CD8-positive, alpha-beta memory T cell (primary cell): ENCODE measurements around the gene BCAR3. TPM values are rescaled to one million over a fixed set of nuclear protein-coding genes. Genes with fewer than 3 reads are reported as not detected.

Source experiments
- CTCF ChIA-PET: fragments of 350-600 bp; sonication (Branson Sonifier 250); formaldehyde crosslinking; loops from one replicate; lab custom pipeline; 2021; ENCODE audit warnings: antibody characterized with exemption; lab: Charles Lee
- POLR2A ChIA-PET: fragments of 350-600 bp; sonication (Branson Sonifier 250); formaldehyde crosslinking; loops from one replicate; lab custom pipeline; 2021; ENCODE audit warnings: antibody characterized with exemption; lab: Charles Lee
- DNase-seq, 5 donors: peaks; one replicate each; pipeline versions ENCODE4 v3.0.0 to v3.0.0-alpha.2; 2020 to 2022; ENCODE audit warnings: mixed read lengths in 1 of 5
- H3K27ac ChIP-seq: one replicate; pipeline ENCODE4 v1.7.0; 2013; ENCODE audit warnings: low read depth, mild to moderate bottlenecking, low read length, moderate library complexity
- H3K27me3 ChIP-seq: 2 replicates; pipeline ENCODE4 v1.7.0; 2013; ENCODE audit warnings: low read length, mild to moderate bottlenecking; ENCODE audit not compliant: insufficient read depth, poor library complexity, severe bottlenecking
- H3K36me3 ChIP-seq: 2 replicates; pipeline ENCODE4 v1.7.0; 2013; ENCODE audit warnings: mild to moderate bottlenecking, low read length, moderate library complexity; ENCODE audit not compliant: insufficient read depth
- H3K4me1 ChIP-seq: 2 replicates; pipeline ENCODE4 v1.7.0; 2013; ENCODE audit warnings: mild to moderate bottlenecking, low read length, moderate library complexity; ENCODE audit not compliant: insufficient read depth
- H3K4me3 ChIP-seq: 2 replicates; pipeline ENCODE4 v1.7.0; 2013; ENCODE audit warnings: mild to moderate bottlenecking, low read length
- H3K9me3 ChIP-seq: 2 replicates; pipeline ENCODE4 v1.7.0; 2013; ENCODE audit warnings: mild to moderate bottlenecking, low read length
- H3K27ac Mint-ChIP-seq, 8 donors: one replicate each; pipeline ENCODE4 v1.8.0; 2020 to 2021; ENCODE audit warnings: mixed read lengths in 8 of 8, mild to moderate bottlenecking in 6 of 8, inconsistent platforms in 3 of 8, moderate library complexity in 3 of 8
- H3K27me3 Mint-ChIP-seq, 2 donors: one replicate each; pipeline ENCODE4 v1.8.0; 2020 to 2021; ENCODE audit warnings: mixed read lengths in 2 of 2, mild to moderate bottlenecking in 1 of 2, moderate library complexity in 1 of 2
- H3K36me3 Mint-ChIP-seq, 3 donors: one replicate each; pipeline ENCODE4 v1.8.0; 2020 to 2021; ENCODE audit warnings: mixed read lengths in 3 of 3, inconsistent platforms in 1 of 3, mild to moderate bottlenecking in 1 of 3
- H3K4me1 Mint-ChIP-seq, 3 donors: one replicate each; pipeline ENCODE4 v1.8.0; 2020 to 2021; ENCODE audit warnings: mixed read lengths in 3 of 3, inconsistent platforms in 1 of 3, mild to moderate bottlenecking in 1 of 3
- H3K4me3 Mint-ChIP-seq, 7 donors: one replicate each; pipeline ENCODE4 v1.8.0; 2020 to 2021; ENCODE audit warnings: mixed read lengths in 7 of 7, mild to moderate bottlenecking in 6 of 7, moderate library complexity in 4 of 7, inconsistent platforms in 2 of 7
- H3K9me3 Mint-ChIP-seq, 5 donors: one replicate each; pipeline ENCODE4 v1.8.0; 2020 to 2022; ENCODE audit warnings: mixed read lengths in 5 of 5, mild to moderate bottlenecking in 3 of 5, moderate library complexity in 2 of 5, inconsistent platforms in 1 of 5
- polyA plus RNA-seq: library from polyadenylated mRNA; unstranded; fragments of 300-500 nt; fragmentation: Illumina TruSeq; gene quantifications from one replicate; pipeline ENCODE4 v1.2.3, GENCODE V29; 2021
- total RNA-seq, 2 experiments: library from RNA; stranded (reverse); gene quantifications; one replicate each; pipeline ENCODE4 v1.2.3, GENCODE V29; 2021

The BCAR3 gene
- total and polyA plus RNA-seq, 3 experiments from 2014 or later, result 0.32 to 0.77 (median 0.62) TPM

- Mint-ChIP-seq H3K9me3 (no peaks in the 10 kb centered on the region), H3K4me1 (peaks cover 15 to 25% (median 23%) of the 10 kb centered on the region in 3 donors), H3K4me3 (no peak overlapping the region), H3K36me3 (no peaks in the 10 kb centered on the region), H3K27ac (peak overlapping the region in 1 of 8 donors; percentile 11), H3K27me3 (peaks cover 1 to 5% of the 10 kb centered on the region in 2 donors)
- Histone ChIP-seq H3K4me3 (no peak overlapping the region), H3K27ac (no peak overlapping the region), H3K4me1 (peaks cover 8% of the 10 kb centered on the region), H3K9me3 (no peaks in the 10 kb centered on the region), H3K27me3 (no peaks in the 10 kb centered on the region), H3K36me3 (no peaks in the 10 kb centered on the region)
- no peak for DNase-seq
- POLR2A ChIA-PET, result no interaction called here
- CTCF ChIA-PET, result interaction anchor here (0.8 to 1.5 kb wide), 5 partner anchors 11 to 313 kb away, joined by 3 to 5 read pairs (median 4); no protein-coding TSS in a partner anchor
Measured at GRCh38 chr1:93617670-93618499, 63.8 kb downstream of the BCAR3 start.

- ChIA-PET POLR2A (no interaction called here), CTCF (interaction anchor here (1.5 kb wide), 1 partner anchor 12 kb away, joined by 4 read pairs; no protein-coding TSS in a partner anchor)
- H3K4me3 Mint-ChIP-seq, result no peak overlapping the region
- DNase-seq, result no peak
- Histone ChIP-seq H3K27ac (no peak overlapping the region), H3K27me3 (no peaks in the 10 kb centered on the region), H3K9me3 (no peaks in the 10 kb centered on the region), H3K36me3 (no peaks in the 10 kb centered on the region), H3K4me3 (no peak overlapping the region), H3K4me1 (peaks cover 8% of the 10 kb centered on the region)
- H3K4me1 Mint-ChIP-seq, result peaks cover 15 to 25% (median 23%) of the 10 kb centered on the region in 3 donors
- no peaks in the 10 kb centered on the region for H3K36me3 Mint-ChIP-seq
- H3K9me3 Mint-ChIP-seq, result no peaks in the 10 kb centered on the region
- peak overlapping the region in 1 of 8 donors; percentile 11 for H3K27ac Mint-ChIP-seq
- H3K27me3 Mint-ChIP-seq, result peaks cover under 1 to 5% of the 10 kb centered on the region in 2 donors
Measured at GRCh38 chr1:93616996-93617669, 64.5 kb downstream of the BCAR3 start.

DNA sequence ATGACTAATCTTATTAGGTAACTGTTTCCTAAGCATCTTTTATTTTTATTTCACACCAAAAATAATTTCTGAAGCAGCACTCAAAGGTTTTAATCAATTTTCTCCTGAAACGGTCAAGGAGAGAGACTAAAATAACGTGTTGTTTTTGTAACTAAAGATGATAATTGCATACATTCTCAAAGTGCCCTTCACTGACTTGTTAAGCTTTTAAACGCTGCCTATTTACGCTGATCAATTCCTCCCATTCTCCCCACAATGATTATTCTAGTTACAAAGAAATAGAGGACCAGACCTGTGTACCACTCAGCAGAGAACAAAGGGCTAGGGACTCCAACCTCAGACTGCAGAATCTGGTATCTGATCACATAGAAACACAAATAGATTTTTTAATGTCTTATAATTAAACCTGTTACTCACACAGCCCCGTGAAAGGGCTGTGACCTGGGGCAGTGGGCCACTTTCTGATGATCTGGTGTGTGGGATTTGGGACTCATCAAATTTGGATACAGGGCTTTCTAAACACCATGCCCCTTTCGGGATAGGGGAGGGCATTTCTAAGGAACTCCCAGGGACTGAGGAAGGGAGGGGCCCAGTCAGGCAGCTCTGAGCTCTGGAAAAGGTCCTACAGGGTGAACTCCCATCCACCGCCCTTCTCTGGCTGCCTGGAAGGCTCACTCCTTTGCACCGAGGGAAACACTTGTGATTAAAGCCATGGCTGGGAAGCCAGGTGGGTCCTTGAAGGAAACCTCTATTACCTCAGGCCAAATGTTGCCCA lies 65.2 kb downstream of the BCAR3 start:
- Mint-ChIP-seq H3K4me3 (no peak overlapping the region), H3K9me3 (no peaks in the 10 kb centered on the region), H3K4me1 (peaks cover 15 to 25% (median 23%) of the 10 kb centered on the region in 3 donors), H3K36me3 (no peaks in the 10 kb centered on the region), H3K27me3 (peaks cover 0 to 2% of the 10 kb centered on the region in 2 donors), H3K27ac (peak overlapping the region in 5 of 8 donors; percentile 45 to 92 (median 53))
- POLR2A ChIA-PET, result no interaction called here
- H3K27ac ChIP-seq, result no peak overlapping the region
- no peaks in the 10 kb centered on the region for H3K9me3 ChIP-seq
- no peak for DNase-seq
- peaks cover 8% of the 10 kb centered on the region for H3K4me1 ChIP-seq
- H3K27me3 ChIP-seq, result no peaks in the 10 kb centered on the region
- H3K36me3 ChIP-seq, result no peaks in the 10 kb centered on the region
- H3K4me3 ChIP-seq, result no peak overlapping the region
- CTCF ChIA-PET, result interaction anchor here (1.4 to 1.5 kb wide), 2 partner anchors 13 to 229 kb away, joined by 3 to 4 read pairs; no protein-coding TSS in a partner anchor

DNA sequence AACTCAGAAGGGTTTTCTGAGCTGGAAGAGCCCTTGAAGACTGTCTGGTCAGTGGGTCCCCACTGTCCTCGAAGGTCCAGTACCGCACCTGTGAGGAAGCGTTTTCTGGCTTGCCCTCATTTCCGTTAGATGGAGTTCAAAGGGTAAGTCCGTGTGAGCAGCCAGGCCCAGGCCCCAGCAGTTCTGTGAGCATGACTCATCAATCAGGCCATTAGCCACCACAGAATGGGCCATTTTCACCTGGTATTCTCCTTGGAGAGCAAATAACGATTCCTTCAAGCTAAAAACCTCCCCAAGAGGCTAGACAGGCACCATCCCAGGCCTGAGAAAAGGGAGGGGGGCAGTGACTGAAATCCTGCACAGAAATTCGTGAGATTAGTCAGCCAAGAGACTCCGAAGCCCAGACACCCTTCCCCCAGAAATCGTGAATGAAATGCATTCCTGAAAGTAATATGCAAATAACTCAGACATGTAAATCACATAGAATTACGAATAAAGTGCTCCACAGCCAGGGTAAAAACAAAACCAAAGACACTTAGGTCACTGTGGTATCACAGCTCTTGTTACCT lies 66.0 kb downstream of the BCAR3 start:
- Mint-ChIP-seq H3K4me3 (peak overlapping the region in 6 of 7 donors; percentile 26 to 79 (median 62)), H3K4me1 (peaks cover 15 to 25% (median 23%) of the 10 kb centered on the region in 3 donors), H3K27me3 (no peaks in the 10 kb centered on the region), H3K9me3 (no peaks in the 10 kb centered on the region), H3K27ac (peak overlapping the region; percentile 25 to 92 (median 86)), H3K36me3 (no peaks in the 10 kb centered on the region)
- Histone ChIP-seq H3K4me3 (no peak overlapping the region), H3K4me1 (peaks cover 8% of the 10 kb centered on the region), H3K9me3 (no peaks in the 10 kb centered on the region), H3K36me3 (no peaks in the 10 kb centered on the region), H3K27me3 (no peaks in the 10 kb centered on the region), H3K27ac (no peak overlapping the region)
- ChIA-PET POLR2A (no interaction called here), CTCF (interaction anchor here (1.4 kb wide), 1 partner anchor 230 kb away, joined by 3 read pairs; no protein-coding TSS in a partner anchor)
- no peak for DNase-seq

DNA sequence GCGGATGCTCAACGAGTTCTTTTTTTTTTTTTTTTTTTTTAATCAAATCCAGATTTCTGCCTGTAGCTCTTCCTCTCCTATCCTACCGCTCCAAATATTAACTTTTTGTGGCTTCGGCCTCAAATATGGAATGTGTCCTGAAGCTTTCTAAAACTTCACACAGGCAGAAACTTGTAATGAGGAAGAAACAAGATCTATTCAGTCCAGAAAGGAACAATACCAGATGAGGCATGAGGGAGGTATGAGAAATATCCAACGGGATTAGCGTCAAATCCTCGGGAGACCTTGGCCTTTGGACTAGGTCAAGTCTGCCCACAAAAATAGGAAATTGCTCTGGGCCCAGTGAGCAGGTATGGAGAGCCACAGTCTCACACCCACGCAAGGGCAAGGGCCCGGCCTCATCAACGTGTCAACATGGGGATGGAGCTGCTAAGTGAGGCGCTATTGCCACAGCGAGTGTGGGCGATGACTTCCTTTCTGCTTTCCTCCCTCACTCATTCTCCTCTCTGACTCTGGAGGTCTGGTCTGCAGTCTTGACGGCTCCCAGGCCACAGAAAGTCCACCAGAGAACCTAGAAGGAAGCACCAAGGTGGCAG lies 66.6 kb downstream of the BCAR3 start:
- Mint-ChIP-seq H3K4me3 (peak overlapping the region in 6 of 7 donors; percentile 26 to 79 (median 62)), H3K27me3 (no peaks in the 10 kb centered on the region), H3K27ac (peak overlapping the region in 7 of 8 donors; percentile 46 to 92 (median 87)), H3K4me1 (peaks cover 15 to 25% (median 23%) of the 10 kb centered on the region in 3 donors), H3K36me3 (no peaks in the 10 kb centered on the region), H3K9me3 (no peaks in the 10 kb centered on the region)
- POLR2A ChIA-PET, result no interaction called here
- Histone ChIP-seq H3K4me3 (no peak overlapping the region), H3K9me3 (no peaks in the 10 kb centered on the region), H3K36me3 (no peaks in the 10 kb centered on the region), H3K27ac (no peak overlapping the region), H3K27me3 (no peaks in the 10 kb centered on the region), H3K4me1 (peaks cover 8% of the 10 kb centered on the region)
- CTCF ChIA-PET, result interaction anchor here (0.9 to 1.4 kb wide), 2 partner anchors 17 to 231 kb away, joined by 3 read pairs; no protein-coding TSS in a partner anchor
- no peak for DNase-seq

GRCh38 chr1:93614541-93614940 lies 67.1 kb downstream of the BCAR3 start:
- Histone ChIP-seq H3K9me3 (no peaks in the 10 kb centered on the region), H3K4me1 (peaks cover 8% of the 10 kb centered on the region), H3K27ac (no peak overlapping the region), H3K4me3 (no peak overlapping the region), H3K27me3 (no peaks in the 10 kb centered on the region), H3K36me3 (no peaks in the 10 kb centered on the region)
- peak overlapping the region in 3 of 7 donors; percentile 6 to 41 (median 19) for H3K4me3 Mint-ChIP-seq
- no peaks in the 10 kb centered on the region for H3K27me3 Mint-ChIP-seq
- peak overlapping the region in 5 of 8 donors; percentile 32 to 90 (median 43) for H3K27ac Mint-ChIP-seq
- CTCF ChIA-PET, result interaction anchor here (0.9 kb wide), 1 partner anchor 18 kb away, joined by 3 read pairs; no protein-coding TSS in a partner anchor
- H3K36me3 Mint-ChIP-seq, result no peaks in the 10 kb centered on the region
- peaks cover 15 to 25% (median 23%) of the 10 kb centered on the region in 3 donors for H3K4me1 Mint-ChIP-seq
- DNase-seq, result no peak
- H3K9me3 Mint-ChIP-seq, result no peaks in the 10 kb centered on the region
- POLR2A ChIA-PET, result no interaction called here

- Histone ChIP-seq H3K4me1 (peaks cover 8% of the 10 kb centered on the region), H3K27ac (no peak overlapping the region), H3K36me3 (no peaks in the 10 kb centered on the region), H3K4me3 (no peak overlapping the region), H3K27me3 (no peaks in the 10 kb centered on the region), H3K9me3 (no peaks in the 10 kb centered on the region)
- Mint-ChIP-seq H3K36me3 (no peaks in the 10 kb centered on the region), H3K9me3 (no peaks in the 10 kb centered on the region), H3K4me3 (no peak overlapping the region), H3K27ac (no peak overlapping the region), H3K4me1 (peaks cover 15 to 25% (median 23%) of the 10 kb centered on the region in 3 donors), H3K27me3 (no peaks in the 10 kb centered on the region)
- DNase-seq, result no peak
- CTCF ChIA-PET, result interaction anchor here (1.0 kb wide), 1 partner anchor 15 kb away, joined by 4 read pairs; no protein-coding TSS in a partner anchor
- POLR2A ChIA-PET, result no interaction called here
Measured at GRCh38 chr1:93613898-93614297, 67.7 kb downstream of the BCAR3 start.
